ENCODE data around the gene C20orf144.
A peak's percentile ranks its signal among the peaks of the same experiment; 100 is the strongest.

The C20orf144 gene

GRCh38 chr20:33666293-33667244 lies 4.4 kb downstream of the C20orf144 start, which contains the start of gene ACTL10:
Gene ACTL10 (plus strand): TSS chr20:33666943. CDS start chr20:33667498, 555 bp downstream.
- DNase-seq, result peak; percentile 95

GRCh38 chr20:33667245-33667675 lies 5.1 kb downstream of the C20orf144 start:
- DNase-seq, result peak; percentile 61

- peak; percentile 86 for DNase-seq
Measured at GRCh38 chr20:33667676-33668465, 5.7 kb downstream of the C20orf144 start.

GRCh38 chr20:33668466-33669155 lies 6.5 kb downstream of the C20orf144 start:
- no peak for DNase-seq

DNA sequence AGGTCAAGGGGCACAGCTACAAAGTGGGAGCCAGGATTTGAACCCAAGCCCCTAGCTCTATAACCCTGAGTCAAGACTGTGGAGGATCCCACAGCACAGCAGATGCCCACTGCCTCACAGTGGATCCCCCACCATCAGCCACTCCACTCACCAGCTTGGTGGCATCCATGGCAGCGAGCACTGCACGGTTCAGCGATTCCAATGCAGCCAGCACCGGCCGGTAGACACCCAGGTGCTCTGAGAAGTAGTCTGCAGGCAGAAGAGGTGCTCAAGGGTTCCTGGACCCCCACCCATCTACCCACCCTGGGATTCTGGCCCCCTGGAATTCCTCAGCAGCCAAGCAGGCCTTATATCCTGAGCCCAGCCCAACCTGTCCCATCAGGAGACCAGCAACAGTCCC lies 7.1 kb downstream of the C20orf144 start:
- DNase-seq, result no peak

- no peak for DNase-seq
Measured at GRCh38 chr20:33669873-33670640, 7.9 kb downstream of the C20orf144 start.

DNA sequence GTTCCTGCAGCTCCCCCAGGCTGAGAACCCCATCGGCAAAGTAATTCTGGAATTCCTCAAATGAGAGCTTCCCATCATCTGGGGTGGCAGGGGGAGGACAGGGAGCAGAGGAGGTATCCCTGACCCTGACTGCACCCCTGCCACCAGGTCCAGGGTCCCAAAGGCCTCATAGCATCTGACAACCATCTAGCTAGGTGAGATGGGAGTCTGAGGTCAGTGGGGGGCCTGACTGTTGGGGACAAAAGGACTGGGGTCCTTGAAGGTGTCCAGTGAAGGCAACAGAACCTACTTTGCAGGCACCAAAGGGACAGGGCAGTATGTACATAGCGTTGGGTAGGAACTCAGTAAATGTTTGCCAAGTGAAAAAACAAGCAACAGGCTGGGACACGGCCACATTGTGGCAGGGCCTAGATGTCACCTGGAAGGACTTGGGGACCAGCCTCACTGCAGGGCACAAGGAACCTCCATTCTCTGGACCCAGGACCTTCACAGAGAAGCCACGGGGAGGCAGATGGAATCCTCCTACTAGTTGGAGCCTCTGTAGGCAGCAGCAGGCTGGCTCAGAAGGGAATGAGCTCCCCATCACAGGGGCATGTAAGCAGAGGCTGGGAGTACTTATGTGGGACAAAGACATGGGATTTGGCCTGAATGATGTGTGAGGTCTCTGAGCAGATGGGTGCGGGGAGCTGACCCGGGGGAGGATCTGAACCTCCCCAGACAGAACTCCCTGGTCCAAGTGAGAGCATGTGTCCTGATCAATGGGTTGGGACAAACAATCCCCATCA lies 8.8 kb downstream of the C20orf144 start:
- no peak for DNase-seq

- no peak for DNase-seq
Measured at GRCh38 chr20:33671573-33672288, 9.6 kb downstream of the C20orf144 start.

GRCh38 chr20:33672426-33673113 lies 10.4 kb downstream of the C20orf144 start:
- DNase-seq, result no peak

DNA sequence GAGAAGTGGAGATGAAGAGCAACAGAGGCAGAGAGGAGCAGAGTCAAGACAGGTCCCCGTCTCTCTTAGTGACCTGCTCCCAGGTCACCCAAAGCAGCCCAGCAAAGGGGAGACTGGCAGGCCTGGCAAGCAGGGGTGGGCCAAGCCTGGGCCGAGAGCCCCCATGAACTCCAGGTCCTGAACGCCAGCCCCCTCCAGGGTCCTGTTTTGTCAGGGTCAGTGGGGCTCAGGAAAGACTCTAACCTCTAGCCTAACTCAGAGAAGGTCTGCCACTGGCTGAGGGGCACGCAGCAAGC lies 10.9 kb downstream of the C20orf144 start:
- no peak for DNase-seq

GRCh38 chr20:33673410-33674293 lies 11.5 kb downstream of the C20orf144 start:
- peak; percentile 51 for DNase-seq

GRCh38 chr20:33674294-33675135 lies 12.4 kb downstream of the C20orf144 start, which contains the start of gene NECAB3:
Gene NECAB3 (minus strand): TSS chr20:33674428. CDS start chr20:33674352, 76 bp downstream.
- peak; percentile 81 for DNase-seq

DNA sequence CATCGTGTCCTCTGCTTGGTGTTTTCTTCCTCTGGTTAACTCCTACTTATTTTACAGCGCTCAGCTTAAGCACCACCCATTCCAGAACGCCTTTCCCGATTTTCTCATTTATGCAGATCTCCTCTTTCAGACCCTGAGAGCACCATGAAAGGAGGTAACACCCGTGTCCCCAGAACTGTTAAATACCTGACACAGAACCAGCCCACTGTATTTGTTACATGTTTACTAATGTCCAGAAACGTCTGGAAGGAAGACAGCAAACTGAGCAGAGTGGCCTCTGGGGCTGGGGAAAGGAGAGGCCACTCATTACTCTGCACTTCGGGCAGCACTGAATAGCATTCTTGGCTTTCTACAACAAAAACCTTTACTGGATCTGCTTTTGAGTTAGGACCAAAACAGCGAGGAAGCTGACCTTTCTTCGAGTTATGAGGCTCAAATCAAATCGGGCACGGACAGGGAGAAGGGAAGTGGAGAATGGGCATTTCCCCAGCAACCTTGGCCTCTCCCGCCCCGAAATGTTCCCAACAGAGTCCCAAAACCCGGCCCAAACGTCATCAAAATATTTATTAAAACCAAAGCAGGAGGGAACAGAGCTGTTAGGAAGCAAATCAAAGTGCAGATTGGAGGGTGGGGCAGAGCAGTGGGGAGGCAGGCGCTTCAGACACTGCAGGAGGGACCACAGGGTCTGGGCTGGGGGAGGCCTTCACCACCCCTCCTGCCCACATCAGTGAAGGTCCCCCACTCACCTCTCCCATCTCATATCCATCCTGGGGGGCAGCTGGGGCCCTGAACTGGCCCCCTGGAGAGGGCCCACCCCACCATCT lies 13.2 kb downstream of the C20orf144 start:
- no peak for DNase-seq

DNA sequence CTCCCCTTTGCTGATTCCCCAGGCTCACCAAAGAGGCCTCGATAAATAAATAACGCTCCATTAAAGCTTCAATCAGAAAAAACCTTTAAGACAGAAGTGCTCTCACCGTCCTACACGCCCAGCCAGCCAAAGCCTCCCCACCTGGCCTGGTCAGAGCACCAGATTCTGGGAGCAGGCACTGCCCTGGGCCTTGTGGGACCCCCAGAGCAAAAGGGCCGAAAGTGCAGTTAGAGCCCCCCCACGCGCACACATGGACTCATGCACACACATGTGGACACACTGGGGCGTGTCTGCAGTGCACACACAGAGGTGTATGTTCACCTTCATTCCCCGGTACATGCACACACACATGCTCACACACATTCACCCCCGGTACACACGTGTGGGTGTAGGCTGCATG lies 14.0 kb downstream of the C20orf144 start:
- no peak for DNase-seq

DNA sequence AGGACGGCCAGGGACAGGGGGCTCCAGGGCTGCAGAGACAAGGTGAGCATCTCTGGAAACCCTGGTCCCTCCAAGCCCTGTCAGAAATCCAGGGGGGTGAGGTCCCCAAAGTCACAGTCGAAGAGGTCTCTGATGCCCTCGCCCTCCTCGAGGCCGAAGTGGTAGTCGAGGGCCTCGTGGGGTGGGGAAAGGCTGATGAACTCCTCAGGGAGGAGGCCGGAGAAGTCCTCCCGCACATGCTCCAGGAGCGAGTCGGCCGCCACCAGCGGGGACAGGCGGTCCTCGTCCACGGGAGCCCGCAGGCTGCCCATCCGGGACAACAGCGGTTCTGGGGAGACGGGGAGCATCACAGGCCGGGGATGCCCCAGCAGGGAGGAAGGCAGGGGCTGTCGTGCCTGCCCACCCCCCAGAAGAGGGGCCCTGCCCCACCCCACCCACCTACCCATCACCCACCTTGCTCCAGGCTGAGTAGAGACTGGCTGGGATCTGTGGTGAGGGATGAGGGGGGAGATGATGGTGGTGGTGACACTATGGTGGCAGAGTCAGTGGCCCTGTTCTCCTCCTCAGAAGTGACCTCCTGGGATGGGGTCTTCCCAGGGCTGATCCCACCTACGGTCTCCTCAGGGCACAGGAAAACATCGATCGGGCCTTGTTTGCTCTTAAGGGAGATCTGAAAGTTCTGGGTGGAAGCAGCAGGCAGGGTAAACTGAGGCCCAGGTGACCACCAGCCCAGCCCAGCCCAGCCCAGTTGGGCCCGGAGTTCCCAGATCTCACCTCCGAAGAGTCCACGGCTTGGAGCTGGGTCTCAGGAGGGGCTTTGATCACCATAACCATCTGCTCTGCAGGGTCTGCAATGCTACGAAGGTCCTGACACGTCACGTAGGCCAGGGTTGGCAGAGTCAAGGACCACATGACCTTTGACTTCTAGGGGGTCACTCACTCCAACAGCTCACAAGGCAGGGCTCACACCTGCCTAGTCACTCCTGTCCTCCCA lies 14.8 kb downstream of the C20orf144 start:
- no peak for DNase-seq
